GM19035 (cell line): Measurements from ENCODE around the gene INSR.
"Not testable (repeated sequence)": the region's sequence is repeated elsewhere in the genome, so short reads cannot be mapped to it uniquely, and the experiment has no call there.

Experiments
- ATAC-seq: cut with Tn5 transposase; IDR thresholded peaks from one replicate; pipeline ENCODE4 v1.9.1; 2021; ENCODE audit not compliant: unreplicated experiment

The INSR gene

DNA sequence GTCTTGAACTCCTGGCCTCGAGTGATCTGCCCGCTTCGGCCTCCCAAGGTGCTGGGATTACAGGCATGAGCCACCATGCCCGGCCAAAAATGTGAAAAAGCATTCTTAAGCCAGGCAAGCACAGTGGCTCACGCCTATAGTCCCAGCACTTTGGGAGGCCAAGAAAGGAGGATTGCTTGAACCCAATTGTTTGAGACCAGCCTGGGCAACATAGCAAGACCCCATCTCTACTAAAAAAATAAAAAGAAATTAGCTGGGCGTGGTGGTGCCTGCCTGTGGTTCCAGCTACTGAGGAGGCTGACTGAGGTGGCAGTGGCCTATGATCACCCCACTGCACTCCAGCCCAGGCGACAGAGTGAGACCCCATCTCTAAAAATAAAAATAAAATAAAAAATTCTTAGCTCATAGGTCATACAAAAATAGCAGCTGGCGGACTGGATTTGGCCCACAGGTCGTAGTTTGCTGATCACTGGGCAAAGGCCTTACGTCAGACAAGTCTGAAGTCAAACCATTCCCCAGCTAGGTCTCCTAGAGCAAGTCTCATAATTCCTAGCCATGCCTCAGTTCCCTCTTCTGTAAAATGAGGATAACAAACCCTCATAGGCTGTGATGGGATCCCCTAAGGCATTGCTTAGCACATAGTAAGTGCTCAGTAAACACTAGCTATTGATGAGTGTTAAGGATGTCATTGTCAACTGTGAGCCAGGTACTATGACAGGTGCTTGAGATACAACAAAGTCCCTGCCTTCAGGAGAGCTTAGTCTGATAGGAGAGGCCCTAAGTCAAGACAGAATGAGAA is 36.0 kb downstream of the INSR start:
- no peak for ATAC-seq

DNA sequence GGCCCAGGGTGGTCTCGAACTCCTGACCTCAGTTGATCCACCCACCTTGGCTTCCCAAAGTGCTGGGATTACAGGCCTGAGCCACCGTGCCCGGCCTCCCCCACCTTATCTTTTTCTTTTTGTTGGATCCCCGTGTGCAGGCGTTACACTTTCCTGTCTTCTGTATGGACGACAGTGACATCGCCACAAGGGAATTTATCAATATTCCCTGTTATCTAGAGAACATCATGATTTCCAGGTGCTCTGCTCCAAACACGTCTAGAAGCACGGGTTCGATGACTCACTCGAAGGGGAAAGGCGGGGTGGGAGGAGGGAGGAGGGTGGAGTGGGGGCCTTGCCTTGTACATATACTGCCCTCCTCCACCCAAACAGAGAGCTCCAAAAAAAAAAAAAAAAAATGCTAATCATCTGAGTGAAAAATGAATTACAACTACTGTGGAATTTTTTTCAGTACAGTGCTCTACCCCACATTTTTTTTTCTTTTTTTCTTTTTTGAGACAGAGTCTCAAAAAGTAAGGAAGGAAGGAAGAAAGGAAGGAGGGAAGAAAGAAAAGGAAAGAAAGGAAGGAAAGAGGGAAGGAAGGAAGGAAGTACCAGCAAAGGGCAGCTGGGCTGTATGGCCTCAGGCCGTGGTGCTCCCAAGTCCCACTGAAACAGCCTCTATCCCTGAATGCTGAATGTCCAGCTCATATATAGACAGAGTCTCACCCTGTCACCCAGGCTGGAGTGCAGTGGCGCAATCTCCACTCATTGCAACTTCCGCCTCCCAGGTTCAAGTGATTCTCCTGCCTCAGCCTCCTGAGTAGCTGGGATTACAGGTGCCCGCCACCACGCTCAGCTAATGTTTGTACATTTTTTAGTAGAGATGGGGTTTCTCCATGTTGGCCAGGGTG is 36.8 kb downstream of the INSR start:
- no peak for ATAC-seq

DNA sequence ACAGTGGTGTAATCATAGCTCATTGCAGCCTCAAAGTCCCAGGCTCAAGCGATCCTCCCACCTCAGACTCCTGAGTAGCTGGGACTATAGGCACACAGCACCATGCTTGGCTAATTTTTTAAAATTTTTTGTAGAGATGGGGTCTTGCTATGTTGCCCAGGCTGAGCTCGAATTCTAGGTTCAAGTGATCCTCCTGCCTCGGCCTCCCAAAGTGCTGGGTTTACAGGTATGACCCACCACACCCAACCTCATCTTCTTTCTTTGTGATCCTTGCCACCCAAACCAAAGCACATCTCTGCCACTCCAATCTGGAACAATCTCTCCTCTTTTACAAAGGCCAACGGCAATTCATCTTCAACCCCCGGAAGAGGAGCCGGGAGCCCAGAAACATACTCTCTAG is 38.6 kb downstream of the INSR start:
- no peak for ATAC-seq

DNA sequence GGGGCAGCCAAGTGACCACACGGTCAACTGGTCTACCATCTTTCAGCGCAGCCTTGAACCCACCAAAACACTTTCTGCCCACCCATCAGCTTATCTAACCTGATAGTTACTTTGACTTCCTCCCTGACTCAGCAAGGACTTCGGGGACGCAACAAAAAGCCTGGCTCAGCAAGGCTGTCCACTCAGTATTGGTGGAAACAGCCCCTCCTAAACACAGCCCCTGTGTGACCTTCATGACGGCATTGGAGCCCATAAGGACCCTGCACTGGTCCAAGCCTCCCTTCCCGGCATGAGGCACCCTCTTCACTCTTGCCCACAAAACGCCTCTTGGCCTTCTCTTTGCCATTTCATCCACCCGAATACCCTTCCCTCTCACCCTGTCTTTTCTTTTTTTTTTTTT is 39.1 kb downstream of the INSR start:
- no peak for ATAC-seq

DNA sequence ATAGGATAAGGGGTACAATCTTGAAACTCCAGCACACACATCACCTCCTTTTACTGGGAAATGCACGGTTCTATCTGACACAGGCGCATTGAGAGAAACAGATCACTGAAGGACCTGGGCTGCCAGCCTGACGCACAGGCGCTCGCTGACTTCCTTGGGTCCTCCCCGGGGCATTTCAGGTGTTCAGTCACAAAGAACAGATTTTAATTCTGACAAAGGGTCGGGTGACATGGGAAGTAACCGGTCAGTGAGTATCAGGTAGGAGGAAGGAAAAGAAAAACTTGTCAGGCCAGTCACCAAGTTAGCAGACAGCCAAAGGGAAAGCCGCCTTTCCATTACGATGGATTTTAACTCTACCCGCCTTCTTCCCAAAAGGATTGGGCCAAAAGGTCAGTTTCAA is 39.6 kb downstream of the INSR start:
- ATAC-seq = no peak

DNA sequence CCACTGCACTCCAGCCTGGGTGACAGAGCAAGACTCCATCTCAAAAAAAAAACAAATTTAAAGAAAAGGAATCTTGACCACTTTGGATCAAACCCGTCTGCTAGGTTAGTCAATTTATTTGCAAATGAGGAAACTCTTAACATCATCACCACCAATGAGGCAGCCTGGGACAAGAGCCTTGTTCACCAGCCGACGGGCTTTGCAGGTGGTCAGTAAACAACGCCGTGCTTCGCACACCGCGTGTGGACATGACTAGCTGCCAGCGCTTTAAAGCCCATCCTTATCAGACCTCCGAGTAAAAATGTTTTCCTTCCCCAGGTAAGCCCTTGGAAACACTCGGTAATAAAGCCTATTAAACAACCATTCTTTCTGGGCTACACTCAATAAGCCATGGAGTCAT is 41.9 kb downstream of the INSR start:
- ATAC-seq = no peak

DNA sequence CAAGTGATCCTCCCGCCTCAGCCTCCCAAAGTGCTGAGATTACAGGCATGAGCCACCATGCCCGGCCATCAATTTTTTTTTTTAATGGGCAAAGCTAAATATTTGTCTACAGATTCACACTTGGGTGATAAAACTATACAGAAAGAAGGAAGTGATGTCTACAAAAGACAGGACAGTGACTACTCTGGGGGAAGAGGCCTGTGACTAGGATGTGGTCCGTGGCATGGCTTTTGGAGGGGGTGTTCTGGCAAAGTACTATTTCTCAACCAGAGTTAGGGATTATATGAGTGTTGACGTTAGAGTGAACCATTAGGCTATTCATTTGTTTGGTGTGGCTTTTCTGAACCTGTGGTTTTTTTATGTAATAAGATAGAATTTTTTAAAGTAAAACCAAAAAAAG is 42.7 kb downstream of the INSR start:
- ATAC-seq = no peak

DNA sequence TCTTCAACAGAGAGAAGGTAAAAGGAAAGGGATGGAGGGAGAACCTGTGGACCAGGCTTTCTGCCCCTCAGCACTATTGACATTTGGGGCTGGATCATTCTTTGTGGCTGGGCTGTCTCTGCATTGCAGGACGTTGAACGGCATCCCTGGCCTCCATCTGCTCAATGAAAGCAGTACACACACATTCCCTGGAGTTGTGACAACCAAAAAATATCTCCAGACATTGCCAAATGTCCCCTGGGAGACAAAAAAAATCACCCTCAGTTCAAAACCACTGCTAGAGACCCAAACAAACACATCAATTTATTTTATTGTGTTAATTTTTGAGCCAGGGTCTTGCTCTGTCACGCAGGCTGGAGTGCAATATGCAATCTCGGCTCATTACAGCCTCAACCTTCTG is 43.3 kb downstream of the INSR start:
- ATAC-seq = no peak

DNA sequence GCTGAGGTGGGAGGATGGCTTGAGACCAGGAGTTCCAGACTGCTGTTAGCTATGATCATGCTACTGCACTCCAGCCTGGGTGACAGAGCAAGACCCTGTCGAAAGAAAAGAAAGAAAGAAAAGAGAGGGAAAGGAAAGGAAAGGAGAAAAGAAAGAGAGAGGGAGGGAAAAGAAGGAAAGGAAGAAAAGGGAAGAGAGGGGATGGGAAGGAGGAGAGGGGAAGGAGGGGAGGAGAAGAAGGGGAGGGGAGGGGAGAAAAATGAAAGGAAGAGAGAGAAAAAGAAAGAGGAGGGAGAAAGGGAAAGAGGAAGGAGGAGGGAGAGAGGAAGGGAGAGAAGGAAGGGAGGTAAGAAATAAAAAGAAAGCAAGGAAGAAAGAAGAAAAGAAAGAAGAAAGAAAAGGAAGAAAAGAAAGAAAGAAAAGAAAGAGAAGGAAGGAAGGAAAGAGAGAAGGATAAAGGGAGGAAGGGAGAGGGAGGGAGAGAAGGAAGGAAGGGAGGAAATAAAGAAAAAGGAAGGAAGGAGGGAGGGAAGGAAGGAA is 44.1 kb downstream of the INSR start:
- no peak for ATAC-seq

DNA sequence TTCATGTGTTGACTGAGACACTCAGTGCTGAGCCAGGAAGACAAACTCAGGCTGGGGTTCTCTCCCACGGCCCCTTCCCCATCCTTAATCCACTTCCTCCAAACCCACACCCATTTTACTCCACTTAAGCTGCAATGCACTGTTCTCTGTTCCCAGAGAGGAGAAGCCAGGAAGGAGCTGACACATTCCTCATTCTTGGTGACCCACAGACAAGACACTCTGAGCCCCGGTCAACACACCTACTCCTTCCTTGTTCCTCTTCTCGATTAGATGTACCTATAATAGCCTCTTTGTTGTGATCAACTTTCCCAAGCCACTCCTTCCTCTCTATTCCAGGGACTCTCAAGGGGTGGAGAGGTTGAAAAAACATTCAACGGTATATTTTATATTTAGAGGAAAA is 47.1 kb downstream of the INSR start:
- ATAC-seq = no peak

DNA sequence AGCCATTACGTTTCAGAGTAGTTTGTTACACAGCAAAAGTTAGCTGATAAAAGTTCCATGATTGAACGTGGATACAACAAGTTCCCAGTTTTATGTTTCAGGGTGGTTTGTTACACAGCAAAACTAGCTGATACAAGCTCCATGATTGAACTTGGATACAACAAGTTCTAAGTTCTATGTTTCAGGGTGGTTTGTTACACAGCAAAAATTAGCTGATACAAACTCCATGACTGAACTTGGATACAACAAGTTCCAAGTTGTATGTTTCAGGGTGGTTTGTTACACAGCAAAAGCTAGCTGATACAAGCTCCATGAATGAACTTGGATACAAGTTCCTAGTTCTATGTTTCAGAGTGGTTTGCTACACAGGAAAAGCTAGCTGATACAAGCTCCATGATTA is 47.6 kb downstream of the INSR start:
- ATAC-seq = no peak

DNA sequence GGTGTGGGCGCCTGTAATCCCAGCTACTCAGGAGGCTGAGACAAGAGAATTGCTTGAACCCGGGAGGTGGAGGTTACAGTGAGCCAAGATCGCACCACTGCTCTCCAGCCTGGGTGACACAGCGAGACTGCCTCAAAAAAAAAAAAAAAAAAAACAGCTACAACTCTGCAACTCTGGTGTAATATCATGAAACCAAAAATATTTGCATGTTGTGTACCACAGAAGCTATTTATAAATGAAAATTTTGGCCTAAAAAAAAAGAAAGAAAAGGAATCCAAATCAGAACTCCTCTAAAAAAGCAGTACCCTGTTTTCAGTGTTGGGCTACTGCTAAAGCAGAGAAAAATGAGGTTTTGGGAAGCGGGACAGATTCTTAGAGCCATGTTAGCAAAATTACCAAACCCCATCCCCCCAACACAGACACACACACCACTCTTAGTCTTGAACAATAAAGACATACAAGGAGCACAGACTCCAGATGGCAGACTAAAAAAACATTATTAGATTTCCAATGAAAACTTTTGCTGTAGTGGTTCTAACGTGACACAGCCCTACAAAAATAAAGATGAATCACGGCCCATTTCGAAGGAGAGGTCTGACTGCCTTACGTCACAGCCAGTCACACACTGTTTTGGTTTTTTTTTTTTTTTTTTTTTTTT is 51.5 kb downstream of the INSR start:
- no peak for ATAC-seq

DNA sequence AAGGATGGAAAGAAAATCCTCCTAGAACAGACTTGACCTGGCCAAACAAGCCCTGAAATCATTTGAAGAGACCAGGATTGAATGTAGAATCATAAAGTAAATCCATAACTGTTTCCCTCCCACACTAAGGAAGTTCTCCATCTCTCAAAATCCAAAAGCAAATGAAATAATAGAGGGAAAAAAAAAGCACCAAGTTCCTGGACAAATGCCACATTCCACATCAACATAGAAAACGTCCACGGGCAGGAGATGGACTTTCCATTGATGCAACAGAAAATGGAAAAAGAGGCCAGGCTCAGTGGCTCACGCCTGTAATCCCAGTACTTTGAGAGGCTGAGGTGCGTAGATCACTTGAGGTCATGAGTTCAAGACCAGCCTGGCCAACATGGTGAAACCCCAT is 56.2 kb downstream of the INSR start:
- no peak for ATAC-seq

DNA sequence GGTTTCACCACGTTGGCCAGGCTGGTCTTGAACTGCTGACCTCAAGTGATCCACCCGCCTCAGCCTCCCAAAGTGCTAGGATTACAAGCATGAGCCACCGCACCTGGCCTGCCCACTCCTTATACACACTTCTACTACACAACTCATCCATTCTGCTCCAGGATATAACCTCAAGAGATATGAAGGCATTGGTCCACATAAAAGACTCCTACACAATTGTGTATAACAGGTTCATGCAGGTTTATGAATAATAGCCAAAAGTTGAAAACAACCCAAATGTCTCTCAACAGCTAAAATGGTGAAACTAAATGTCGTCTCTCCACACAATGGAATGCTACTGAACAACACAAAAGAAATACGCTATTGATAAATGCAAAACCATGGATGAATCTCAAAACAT is 58.1 kb downstream of the INSR start:
- ATAC-seq = no peak

DNA sequence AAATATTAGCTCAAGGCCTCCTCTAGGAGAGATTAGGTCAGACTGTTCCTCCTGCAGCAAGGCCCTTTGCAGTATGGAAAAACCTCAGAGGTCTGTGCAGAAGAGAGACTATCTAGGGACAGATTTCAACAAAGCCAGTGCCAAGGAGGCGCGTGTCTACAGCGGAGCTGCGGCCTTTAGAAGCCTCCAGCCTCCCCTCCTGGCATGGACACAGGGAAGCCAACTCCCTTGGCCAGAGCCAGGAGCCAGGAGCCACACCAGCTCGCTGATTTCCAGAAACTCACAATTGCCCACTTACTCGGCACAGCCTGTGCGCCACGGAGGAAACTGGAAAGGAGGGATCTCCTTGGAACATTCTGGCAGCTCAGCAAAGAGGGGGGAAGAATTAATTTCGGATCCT is 63.4 kb downstream of the INSR start:
- ATAC-seq = no peak

DNA sequence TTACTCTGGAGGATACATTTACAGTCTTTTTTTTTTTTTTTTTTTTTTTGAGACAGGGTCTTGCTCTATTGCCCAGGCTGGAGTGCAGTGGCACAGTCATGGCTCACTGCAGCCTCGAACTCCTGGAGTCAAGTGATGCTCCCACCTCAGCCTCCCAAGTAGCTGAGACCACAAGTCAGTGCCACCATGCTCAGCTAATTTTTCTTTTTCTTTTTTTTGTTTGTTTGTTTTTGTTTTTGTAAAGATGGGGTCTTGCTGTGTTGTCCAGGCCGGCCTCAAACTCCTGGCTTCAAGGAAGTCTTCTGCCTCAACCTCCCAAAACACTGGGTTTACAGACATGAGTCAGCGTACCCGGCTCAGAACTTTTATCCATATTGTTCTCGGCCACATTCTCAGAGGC is 64.5 kb downstream of the INSR start:
- no peak for ATAC-seq

DNA sequence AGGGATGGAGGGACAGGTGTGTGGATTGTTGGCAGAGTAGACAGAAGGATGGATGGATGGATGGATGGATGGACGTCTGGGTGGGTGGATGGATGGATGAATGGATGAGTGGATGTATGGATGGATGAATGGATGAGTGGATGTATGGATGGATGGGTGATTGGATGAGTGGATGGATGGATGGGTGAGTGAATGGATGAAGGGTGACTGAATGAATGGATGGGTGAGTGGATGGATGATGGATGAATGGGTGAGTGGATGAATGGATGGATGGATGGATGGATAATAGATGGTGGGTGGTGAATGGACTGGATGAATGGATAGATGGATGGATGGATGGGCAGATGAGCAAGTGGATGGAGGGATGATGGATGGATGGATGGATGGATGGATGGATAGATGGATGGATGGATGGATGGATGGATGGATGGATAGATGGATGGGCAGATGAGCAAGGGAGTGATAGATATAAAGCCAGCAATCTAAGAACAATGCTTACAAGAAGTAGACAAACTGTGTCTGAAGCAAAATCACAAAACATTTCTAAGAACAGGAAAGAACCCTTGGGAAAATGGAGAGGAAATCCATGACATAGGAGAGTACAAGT is 65.2 kb downstream of the INSR start:
- ATAC-seq = no peak

DNA sequence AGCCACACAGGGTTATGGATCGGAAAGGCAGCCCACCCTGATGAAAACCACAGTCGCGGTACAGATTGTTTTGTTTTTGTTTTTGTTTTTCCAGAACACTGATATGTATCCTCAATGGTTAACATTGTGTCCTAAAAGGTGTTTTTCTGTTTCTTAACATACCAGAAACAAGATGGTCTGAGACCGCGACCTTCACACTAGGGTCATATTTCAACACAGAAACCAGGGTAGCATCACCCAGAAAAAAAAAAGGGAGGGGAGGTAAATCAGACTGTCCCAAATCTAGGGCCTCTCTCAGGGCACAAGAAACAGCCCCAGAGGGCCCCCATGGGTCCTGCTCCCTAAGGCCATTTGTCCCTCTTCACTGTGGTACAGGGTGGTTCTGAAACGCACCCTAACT is 66.5 kb downstream of the INSR start:
- ATAC-seq = no peak

DNA sequence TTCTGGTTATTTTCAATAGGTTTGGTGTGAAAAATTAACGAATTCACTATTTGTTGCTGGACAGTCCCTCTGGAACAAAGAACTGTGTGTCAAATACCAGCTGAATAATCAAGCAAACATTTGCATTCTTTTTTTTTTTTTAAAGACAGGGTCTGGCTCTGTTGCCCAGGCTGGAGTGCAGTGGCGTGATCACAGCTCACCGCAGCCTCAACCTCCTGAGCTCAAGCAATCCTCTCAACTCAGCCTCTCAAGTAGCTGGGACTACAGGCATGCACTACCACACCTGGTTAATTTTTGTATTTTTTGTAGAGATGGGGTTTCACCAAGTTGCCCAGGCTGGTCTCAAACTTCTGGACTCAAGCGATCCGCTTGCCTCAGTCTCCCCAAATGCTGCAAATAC is 67.1 kb downstream of the INSR start:
- not testable (repeated sequence) for ATAC-seq

DNA sequence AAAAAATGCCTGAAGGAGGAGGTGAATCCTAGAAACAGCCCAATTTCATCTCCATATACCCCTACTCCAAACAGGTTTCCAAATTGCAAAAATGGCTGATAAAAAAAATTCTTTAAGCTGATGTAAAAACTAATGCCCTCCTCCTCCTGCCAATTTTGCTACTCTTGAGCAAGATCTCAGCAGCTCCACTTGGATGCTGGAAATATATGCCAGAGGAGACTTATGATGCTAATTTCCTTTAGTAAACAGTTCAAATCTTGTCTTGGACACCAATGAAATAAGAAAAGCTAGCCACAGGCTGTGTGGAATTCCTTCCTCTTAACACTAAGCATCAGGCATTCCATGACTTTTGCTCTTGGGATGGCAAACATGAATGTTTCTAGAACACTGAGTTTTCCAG is 67.5 kb downstream of the INSR start:
- ATAC-seq = no peak

DNA sequence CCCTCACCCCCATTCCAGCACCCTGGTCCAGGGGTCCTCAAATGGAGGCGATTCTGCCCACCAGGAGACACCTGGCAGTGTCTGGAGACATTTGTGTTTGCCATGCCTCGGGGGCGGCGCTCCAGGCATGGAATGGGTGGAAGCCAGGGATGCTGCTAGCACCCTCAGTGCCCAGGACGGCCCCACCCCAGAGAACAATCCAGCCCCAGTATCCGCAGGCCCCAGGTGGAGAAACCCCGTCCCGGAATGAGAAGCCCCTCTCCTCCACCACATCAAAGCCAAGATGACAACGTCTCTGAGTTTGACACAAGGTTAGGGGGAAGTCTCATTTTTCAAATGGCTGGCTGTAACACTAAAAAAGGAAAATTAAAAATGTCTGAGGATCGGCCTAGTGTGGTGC is 68.5 kb downstream of the INSR start:
- ATAC-seq = no peak
